IPS-18c (cell line): ENCODE measurements around the gene SMIM10.
A peak's percentile ranks its signal among the peaks of the same experiment; 100 is the strongest.
"Not testable (repeated sequence)": the region's sequence is repeated elsewhere in the genome, so short reads cannot be mapped to it uniquely, and the experiment has no call there.

Experiments
- H3K4me3 ChIP-seq: 2 replicates; pipeline ENCODE4 v1.7.0; 2013; ENCODE audit warnings: low read depth, mild to moderate bottlenecking, low read length, moderate library complexity; ENCODE audit not compliant: insufficient read depth
- H3K9me3 ChIP-seq: one replicate; pipeline ENCODE4 v1.6.1; 2013; ENCODE audit warnings: mild to moderate bottlenecking, low read length, moderate library complexity; ENCODE audit not compliant: control insufficient read depth, insufficient read depth

Gene SMIM10

GRCh38 chrX:135003876-135004623 lies 13.3 kb downstream of the SMIM10 start:
- no peaks in the 10 kb centered on the region for H3K9me3 ChIP-seq
- H3K4me3 ChIP-seq, result peak overlapping the region; percentile 39; the same call in 1 of the 2 replicates

GRCh38 chrX:135006187-135006586 lies 15.4 kb downstream of the SMIM10 start:
- Histone ChIP-seq H3K4me3 (no peak overlapping the region), H3K9me3 (peaks cover 3% of the 10 kb centered on the region)

- Histone ChIP-seq H3K4me3 (no peak overlapping the region), H3K9me3 (peaks cover 3% of the 10 kb centered on the region)
These were observed 18.3 kb downstream of the SMIM10 start for GRCh38 chrX:135009057-135009610.

- H3K9me3 ChIP-seq, result peaks cover 3% of the 10 kb centered on the region
These were observed 19.0 kb downstream of the SMIM10 start for GRCh38 chrX:135009838-135010237.

GRCh38 chrX:135010921-135011320 lies 20.1 kb downstream of the SMIM10 start:
- Histone ChIP-seq H3K4me3 (no peak overlapping the region), H3K9me3 (peaks cover 3% of the 10 kb centered on the region)

More at GRCh38 chrX:135009838-135010237, 19.0 kb downstream of the SMIM10 start:
- no peak overlapping the region for H3K4me3 ChIP-seq

- Histone ChIP-seq H3K9me3 (no peaks in the 10 kb centered on the region), H3K4me3 (no peak overlapping the region)
These were observed 24.9 kb downstream of the SMIM10 start for GRCh38 chrX:135015523-135016245.

- H3K4me3 ChIP-seq, H3K9me3 ChIP-seq: not testable (repeated sequence)
These were observed 29.1 kb downstream of the SMIM10 start for GRCh38 chrX:135019890-135020289.

- not testable (repeated sequence) for H3K9me3 ChIP-seq, H3K4me3 ChIP-seq
These were observed 33.0 kb downstream of the SMIM10 start for GRCh38 chrX:135023791-135024190.

GRCh38 chrX:135024526-135024925 lies 33.7 kb downstream of the SMIM10 start:
- Histone ChIP-seq H3K4me3 (no peak overlapping the region), H3K9me3 (peaks cover 7% of the 10 kb centered on the region)

GRCh38 chrX:135030207-135030963 lies 39.6 kb downstream of the SMIM10 start:
- H3K9me3 ChIP-seq, result peaks cover 11% of the 10 kb centered on the region

GRCh38 chrX:135041149-135042123 lies 50.6 kb downstream of the SMIM10 start:
- not testable (repeated sequence) for H3K4me3 ChIP-seq, H3K9me3 ChIP-seq

More at GRCh38 chrX:135030207-135030963, 39.6 kb downstream of the SMIM10 start:
- H3K4me3 ChIP-seq, result not testable (repeated sequence)
